ENCODE results near the gene NDUFS3.

DNA sequence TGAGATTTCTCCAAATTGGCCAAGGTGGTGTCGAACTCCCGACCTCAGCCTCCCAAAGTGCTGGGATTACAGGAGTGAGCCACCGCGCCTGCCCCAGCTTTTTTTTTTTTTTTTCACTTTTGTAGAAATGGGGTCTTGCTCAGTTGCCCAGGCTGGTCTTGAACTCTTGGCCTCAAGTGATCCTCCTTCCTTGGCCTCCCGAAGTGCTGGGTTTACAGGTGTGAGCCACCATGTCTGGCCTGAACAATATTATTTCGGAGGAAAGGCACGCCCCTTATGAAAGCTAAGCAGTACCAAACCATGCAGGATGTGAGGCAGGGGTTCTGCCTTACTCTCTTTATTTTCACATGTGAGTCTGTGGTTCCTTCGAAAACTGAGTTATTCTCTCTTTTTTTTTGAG lies 47.4 kb downstream of the NDUFS3 start:
- TF ChIP-seq CTCF (IDR thresholded peaks at IDR 0.05; ENCODE audit: low read depth, low read length) (no peak), POLR2A (IDR thresholded peaks at IDR 0.05; ENCODE audit: extremely low read depth, insufficient read length) (no peak), MYC (IDR thresholded peaks at IDR 0.05; ENCODE audit: low read depth, low read length) (no peak)
